ENCODE results near the gene MAPRE2.

The MAPRE2 gene

DNA sequence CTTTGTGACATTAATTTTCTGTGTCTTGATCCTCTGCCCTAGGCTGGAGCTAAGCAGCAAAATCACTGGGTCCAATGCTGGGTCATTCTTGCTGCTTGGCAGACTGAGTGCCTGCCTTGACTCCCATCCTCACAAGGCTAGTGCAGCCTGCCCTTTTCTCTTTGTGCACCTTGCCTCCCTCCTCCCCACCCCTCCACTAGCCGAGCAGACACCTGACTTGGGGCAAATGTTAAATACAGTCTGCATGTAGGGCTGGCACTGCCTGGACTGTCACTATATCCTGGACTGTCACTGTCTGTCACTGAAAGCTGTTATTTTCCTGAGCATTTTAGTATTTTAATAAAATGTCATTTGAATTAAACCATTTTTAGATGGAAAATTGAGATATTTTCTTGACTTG lies 33.4 kb downstream of the MAPRE2 start:
- no peak overlapping the region for H3K27ac ChIP-seq
- TF ChIP-seq, protein P1, sequence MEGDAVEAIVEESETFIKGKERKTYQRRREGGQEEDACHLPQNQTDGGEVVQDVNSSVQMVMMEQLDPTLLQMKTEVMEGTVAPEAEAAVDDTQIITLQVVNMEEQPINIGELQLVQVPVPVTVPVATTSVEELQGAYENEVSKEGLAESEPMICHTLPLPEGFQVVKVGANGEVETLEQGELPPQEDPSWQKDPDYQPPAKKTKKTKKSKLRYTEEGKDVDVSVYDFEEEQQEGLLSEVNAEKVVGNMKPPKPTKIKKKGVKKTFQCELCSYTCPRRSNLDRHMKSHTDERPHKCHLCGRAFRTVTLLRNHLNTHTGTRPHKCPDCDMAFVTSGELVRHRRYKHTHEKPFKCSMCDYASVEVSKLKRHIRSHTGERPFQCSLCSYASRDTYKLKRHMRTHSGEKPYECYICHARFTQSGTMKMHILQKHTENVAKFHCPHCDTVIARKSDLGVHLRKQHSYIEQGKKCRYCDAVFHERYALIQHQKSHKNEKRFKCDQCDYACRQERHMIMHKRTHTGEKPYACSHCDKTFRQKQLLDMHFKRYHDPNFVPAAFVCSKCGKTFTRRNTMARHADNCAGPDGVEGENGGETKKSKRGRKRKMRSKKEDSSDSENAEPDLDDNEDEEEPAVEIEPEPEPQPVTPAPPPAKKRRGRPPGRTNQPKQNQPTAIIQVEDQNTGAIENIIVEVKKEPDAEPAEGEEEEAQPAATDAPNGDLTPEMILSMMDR (conservative IDR thresholded peaks at IDR 0.05), result no peak

GRCh38 chr18:35075132-35075531 lies 33.9 kb downstream of the MAPRE2 start:
- no peak overlapping the region for H3K27ac ChIP-seq
- TF ChIP-seq, protein P1 (conservative IDR thresholded peaks at IDR 0.05), result no peak

GRCh38 chr18:35076135-35076924 lies 35.1 kb downstream of the MAPRE2 start:
- TF ChIP-seq, protein P1 (conservative IDR thresholded peaks at IDR 0.05), result no peak
- H3K27ac ChIP-seq, result no peak overlapping the region

GRCh38 chr18:35077937-35078336 lies 36.7 kb downstream of the MAPRE2 start:
- TF ChIP-seq, protein P1 (conservative IDR thresholded peaks at IDR 0.05), result no peak

DNA sequence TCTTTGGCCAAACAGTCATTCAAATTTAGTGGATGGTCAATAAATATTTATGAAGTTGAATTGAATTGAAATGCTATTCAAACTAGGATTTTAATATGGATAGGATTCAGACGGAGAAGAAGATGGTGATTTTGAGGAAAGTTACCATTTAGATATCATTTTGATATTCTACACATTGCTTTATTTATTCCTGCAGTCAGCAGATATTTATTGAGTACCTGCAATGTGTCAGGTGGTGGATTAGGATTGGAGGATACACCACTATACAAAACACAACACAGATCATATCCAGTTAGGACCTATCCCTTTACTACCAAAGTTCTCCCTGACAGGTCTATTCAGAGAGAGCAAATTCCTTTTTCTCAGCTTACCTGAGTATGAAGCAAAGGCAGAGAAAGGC lies 38.8 kb downstream of the MAPRE2 start:
- no peak overlapping the region for H3K27ac ChIP-seq
- TF ChIP-seq, protein P1 (conservative IDR thresholded peaks at IDR 0.05), result no peak

More at GRCh38 chr18:35077937-35078336, 36.7 kb downstream of the MAPRE2 start:
- no peak overlapping the region for H3K27ac ChIP-seq

DNA sequence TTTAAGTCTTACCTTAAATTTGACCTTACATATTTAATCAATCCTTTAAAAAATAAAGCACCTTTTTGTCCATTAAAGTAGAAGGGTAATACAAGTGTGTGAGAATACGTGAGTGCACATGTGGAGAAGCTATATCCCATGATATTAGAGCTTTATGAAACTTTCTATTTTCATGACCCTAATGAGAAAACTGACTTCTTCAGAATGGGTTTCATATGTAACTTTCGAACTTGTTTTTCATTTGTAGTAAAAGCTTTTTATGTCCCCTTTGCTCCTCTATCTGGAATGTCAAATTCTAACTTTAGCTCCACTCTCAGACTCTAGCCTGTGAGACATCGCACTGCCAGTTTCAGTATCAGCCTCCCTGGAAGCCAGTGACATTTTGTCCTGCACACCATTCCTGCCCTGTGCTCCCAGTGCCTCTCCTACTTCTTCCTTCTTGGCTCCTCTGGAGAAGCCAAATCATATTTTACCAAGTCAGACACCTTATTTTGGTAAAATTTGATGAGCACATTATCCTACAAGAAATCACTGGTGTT lies 42.0 kb downstream of the MAPRE2 start:
- peak overlapping the region; percentile 60 for H3K27ac ChIP-seq
- TF ChIP-seq, protein P1 (conservative IDR thresholded peaks at IDR 0.05), result no peak

GRCh38 chr18:35084494-35085449 lies 43.6 kb downstream of the MAPRE2 start:
- TF ChIP-seq, protein P1 (conservative IDR thresholded peaks at IDR 0.05), result no peak
- peak overlapping the region; percentile 60 for H3K27ac ChIP-seq
